H9 (cell line): ENCODE data around the gene COL9A2. TPM values are rescaled to one million over a fixed set of nuclear protein-coding genes. Genes with fewer than 3 reads are reported as not detected.

Source experiments
- DNase-seq: peaks from one replicate; pipeline ENCODE4 v3.0.0-alpha.2; 2017
- H2AFZ ChIP-seq: one replicate; pipeline ENCODE4 v1.6.1; 2013; ENCODE audit warnings: mild to moderate bottlenecking, low read length, control low read depth, moderate library complexity
- H2AK5ac ChIP-seq: 2 replicates; pipeline ENCODE4 v1.6.1; 2013; ENCODE audit warnings: low read length, control low read depth, mixed read lengths; ENCODE audit not compliant: insufficient read length
- H2BK120ac ChIP-seq: one replicate; pipeline ENCODE4 v1.6.1; 2013; ENCODE audit warnings: low read depth, mild to moderate bottlenecking, low read length, control low read depth, inconsistent platforms; ENCODE audit not compliant: poor library complexity, severe bottlenecking
- H2BK12ac ChIP-seq: 2 replicates; pipeline ENCODE4 v1.6.1; 2013; ENCODE audit warnings: low read length, control low read depth, mixed read lengths, low read depth; ENCODE audit not compliant: insufficient read length
- H2BK15ac ChIP-seq: 2 replicates; pipeline ENCODE4 v1.6.1; 2013; ENCODE audit warnings: low read depth, low read length, control low read depth
- H2BK20ac ChIP-seq: one replicate; pipeline ENCODE4 v1.6.1; 2013; ENCODE audit warnings: low read depth, mild to moderate bottlenecking, low read length, control low read depth, inconsistent platforms; ENCODE audit not compliant: poor library complexity, severe bottlenecking
- H2BK5ac ChIP-seq: 2 replicates; pipeline ENCODE4 v1.6.1; 2013; ENCODE audit warnings: low read length, control low read depth, mixed read lengths; ENCODE audit not compliant: insufficient read length
- H3K14ac ChIP-seq: 2 replicates; pipeline ENCODE4 v1.6.1; 2013; ENCODE audit warnings: low read length, control low read depth; ENCODE audit not compliant: insufficient read depth
- H3K18ac ChIP-seq: 2 replicates; pipeline ENCODE4 v1.6.1; 2013; ENCODE audit warnings: low read depth, mild to moderate bottlenecking, mixed read lengths, low read length, control low read depth; ENCODE audit not compliant: insufficient read length
- H3K23ac ChIP-seq: 2 replicates; pipeline ENCODE4 v1.6.1; 2013; ENCODE audit warnings: low read length, control low read depth, mixed read lengths, low read depth; ENCODE audit not compliant: insufficient read length
- H3K23me2 ChIP-seq: 2 replicates; pipeline ENCODE4 v1.6.1; 2013; ENCODE audit warnings: low read depth, mild to moderate bottlenecking, mixed read lengths, low read length, control low read depth; ENCODE audit not compliant: insufficient read length, poor library complexity, severe bottlenecking
- H3K27ac ChIP-seq: 2 replicates; pipeline ENCODE4 v1.5.1; 2013; ENCODE audit warnings: low read length, control low read depth, mixed read lengths, low read depth; ENCODE audit not compliant: insufficient read length
- H3K27me3 ChIP-seq: 2 replicates; pipeline ENCODE4 v1.6.1; 2013; ENCODE audit warnings: low read length, control low read depth, inconsistent platforms; ENCODE audit not compliant: insufficient read depth
- H3K4ac ChIP-seq: 2 replicates; pipeline ENCODE4 v1.6.1; 2013; ENCODE audit warnings: low read depth, mild to moderate bottlenecking, control low read depth, inconsistent platforms, low read length, moderate library complexity
- H3K4me1 ChIP-seq: 2 replicates; pipeline ENCODE4 v1.6.1; 2013; ENCODE audit warnings: low read length, control low read depth, inconsistent platforms; ENCODE audit not compliant: insufficient read depth
- H3K4me2 ChIP-seq: 2 replicates; pipeline ENCODE4 v1.6.1; 2013; ENCODE audit warnings: low read length, control low read depth, mixed read lengths; ENCODE audit not compliant: insufficient read length, insufficient read depth
- H3K56ac ChIP-seq: 2 replicates; pipeline ENCODE4 v1.6.1; 2013; ENCODE audit warnings: low read depth, mild to moderate bottlenecking, mixed read lengths, low read length, control low read depth; ENCODE audit not compliant: insufficient read length
- H3K79me1 ChIP-seq: 2 replicates; pipeline ENCODE4 v1.6.1; 2013; ENCODE audit warnings: low read depth, mild to moderate bottlenecking, moderate library complexity, low read length, control low read depth, inconsistent platforms; ENCODE audit not compliant: insufficient read depth, poor library complexity, severe bottlenecking
- H3K79me2 ChIP-seq: 2 replicates; pipeline ENCODE4 v1.6.1; 2013; ENCODE audit warnings: low read length, control low read depth, inconsistent platforms; ENCODE audit not compliant: insufficient read depth
- H3K9ac ChIP-seq: 2 replicates; pipeline ENCODE4 v1.6.1; 2013; ENCODE audit warnings: low read length, control low read depth, mixed read lengths; ENCODE audit not compliant: insufficient read length; ENCODE audit errors: extremely low read depth
- H3K9me3 ChIP-seq: one replicate; pipeline ENCODE4 v1.6.1; 2013; ENCODE audit warnings: low read depth, low read length, inconsistent platforms; ENCODE audit not compliant: control insufficient read depth
- H3T11ph ChIP-seq: one replicate; pipeline ENCODE4 v1.6.1; 2013; ENCODE audit warnings: mild to moderate bottlenecking, low read length, control low read depth, inconsistent platforms
- H4K20me1 ChIP-seq: one replicate; pipeline ENCODE4 v1.6.1; 2013; ENCODE audit not compliant: control insufficient read depth, insufficient read length, insufficient read depth
- H4K5ac ChIP-seq: 2 replicates; pipeline ENCODE4 v1.6.1; 2013; ENCODE audit warnings: low read depth, mild to moderate bottlenecking, mixed read lengths, low read length, control low read depth; ENCODE audit not compliant: insufficient read length
- H4K8ac ChIP-seq: replicated peaks from 2 replicates; pipeline ENCODE4 v1.6.1; 2013; ENCODE audit warnings: low read length, control low read depth, mixed read lengths, low read depth; ENCODE audit not compliant: insufficient read length
- H4K91ac ChIP-seq: 2 replicates; pipeline ENCODE4 v1.6.1; 2013; ENCODE audit warnings: low read depth, mild to moderate bottlenecking, moderate library complexity, mixed read lengths, low read length, control low read depth; ENCODE audit not compliant: insufficient read length
- H3K27ac Mint-ChIP-seq, 3 experiments: 2 replicates in 2 of 3; 3 replicates in 1 of 3; pipeline ENCODE4 v1.8.0; 2020 to 2021; ENCODE audit warnings: mixed read lengths in 3 of 3, mild to moderate bottlenecking in 1 of 3, moderate library complexity in 1 of 3
- H3K27me3 Mint-ChIP-seq: 2 replicates; pipeline ENCODE4 v1.8.0; 2021; ENCODE audit warnings: low read depth, mild to moderate bottlenecking, moderate library complexity, mixed read lengths
- H3K36me3 Mint-ChIP-seq, 3 experiments: 2 replicates in 2 of 3; 3 replicates in 1 of 3; pipeline ENCODE4 v1.8.0; 2020 to 2021; ENCODE audit warnings: low read depth in 3 of 3, mixed read lengths in 3 of 3; ENCODE audit not compliant: insufficient read depth in 1 of 3
- H3K4me1 Mint-ChIP-seq, 2 experiments: 2 replicates each; pipeline ENCODE4 v1.8.0; 2020; ENCODE audit warnings: mixed read lengths in 2 of 2
- H3K4me3 Mint-ChIP-seq, 2 experiments: 2 replicates in 1 of 2; 3 replicates in 1 of 2; pipeline ENCODE4 v1.8.0; 2020 to 2021; ENCODE audit warnings: mild to moderate bottlenecking in 2 of 2, mixed read lengths in 2 of 2, moderate library complexity in 1 of 2
- H3K9me3 Mint-ChIP-seq, 2 experiments: 2 replicates in 1 of 2; 3 replicates in 1 of 2; pipeline ENCODE4 v1.8.0; 2020; ENCODE audit warnings: mild to moderate bottlenecking in 2 of 2, mixed read lengths in 2 of 2, moderate library complexity in 1 of 2
- CTCF ChIP-seq: fragments of 200-600 bp; sonication (generic); conservative IDR thresholded peaks from 3 replicates; pipeline ENCODE4 v1.8.0; 2021; ENCODE audit warnings: antibody characterized with exemption, mild to moderate bottlenecking
- WGBS: extraction: QIAGEN DNeasy Blood & Tissue Kit; methylation state at CpG from one replicate; pipeline ENCODE4 v1.1.7; 2013; ENCODE audit warnings: missing lambda C conversion rate, low lambda C conversion rate, mixed read lengths; ENCODE audit not compliant: insufficient read length; ENCODE audit errors: extremely low coverage; 5-methylcytosine and 5-hydroxymethylcytosine counted together
- total RNA-seq: library from RNA; stranded (reverse); gene quantifications from 2 replicates; pipeline ENCODE4 v1.2.1, GENCODE V29; 2021

COL9A2 gene
- total RNA-seq, 1 experiment from 2014 or later, result 4.5 TPM

DNA sequence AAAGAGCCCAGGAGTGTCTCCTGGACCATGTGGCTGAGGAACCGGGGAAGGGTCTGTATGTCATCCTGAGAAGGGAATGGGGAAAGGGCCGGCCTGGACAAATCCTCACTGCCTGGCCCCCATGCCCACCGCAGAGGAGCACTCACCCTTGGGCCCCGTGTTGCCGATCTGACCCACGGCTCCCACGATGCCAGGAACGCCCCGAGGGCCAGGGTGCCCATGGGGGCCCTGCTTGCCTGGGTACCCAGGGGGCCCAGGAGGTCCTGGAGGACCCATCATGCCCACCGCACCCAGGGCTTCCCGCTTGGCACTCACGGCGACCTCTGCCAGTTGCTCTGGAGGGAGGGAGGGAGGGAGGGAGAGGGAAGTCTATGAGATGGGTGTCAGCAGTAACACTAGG, 14.6 kb downstream of the COL9A2 start:
- no peak overlapping the region for H2AFZ ChIP-seq

More for the DNA sequence above, 14.6 kb downstream of the COL9A2 start:
- H4K5ac ChIP-seq, result no peak overlapping the region
- H3K4ac ChIP-seq, result no peak overlapping the region
- H4K91ac ChIP-seq, result no peak overlapping the region
- no peaks in the 10 kb centered on the region for H3K23me2 ChIP-seq
- H4K20me1 ChIP-seq, result no peaks in the 10 kb centered on the region
- no peaks in the 10 kb centered on the region for H3K4me1 ChIP-seq
- WGBS, result no CpG with 5 or more reads among the region's 13 CpGs
- no peaks in the 10 kb centered on the region for H3K9me3 ChIP-seq
- H3T11ph ChIP-seq, result no peak overlapping the region
- H3K36me3 Mint-ChIP-seq, result 0 out of 7 replicates have a peak, but pooled peaks cover 0 to 3% (median 0%) of the 10 kb centered on the region in 3 experiments
- H3K27me3 ChIP-seq, result no peaks in the 10 kb centered on the region
- no peak overlapping the region for H3K18ac ChIP-seq
- H3K79me2 ChIP-seq, result no peaks in the 10 kb centered on the region
- no peaks in the 10 kb centered on the region for H3K79me1 ChIP-seq
- no peaks in the 10 kb centered on the region; a peak in 1 of 4 replicates for H3K4me1 Mint-ChIP-seq
- no peak overlapping the region for H3K4me3 Mint-ChIP-seq
- H3K27ac Mint-ChIP-seq, result no peak overlapping the region
- H2AK5ac ChIP-seq, result no peak overlapping the region
- no peak overlapping the region for H2BK15ac ChIP-seq
- DNase-seq, result no peak
- H2BK5ac ChIP-seq, result no peak overlapping the region
- H3K9me3 Mint-ChIP-seq, result no peaks in the 10 kb centered on the region
- no peak overlapping the region for H2BK20ac ChIP-seq
- H4K8ac ChIP-seq, result no peak overlapping the region
- no peak overlapping the region for H3K4me2 ChIP-seq
- H2BK120ac ChIP-seq, result no peak overlapping the region
- H3K27me3 Mint-ChIP-seq, result no peaks in the 10 kb centered on the region; the same call in 1 of the 2 replicates
- H3K14ac ChIP-seq, result no peak overlapping the region
- no peak overlapping the region for H2BK12ac ChIP-seq
- no peak overlapping the region for H3K9ac ChIP-seq
- no peak overlapping the region for H3K27ac ChIP-seq
- TF ChIP-seq CTCF, result no peak
- no peak overlapping the region for H3K56ac ChIP-seq
- H3K23ac ChIP-seq, result no peak overlapping the region
